Endodermal cell (in vitro differentiated cells): ENCODE data around the gene DYRK1A. TPM values are rescaled to one million over a fixed set of nuclear protein-coding genes. Genes with fewer than 3 reads are reported as not detected.

Experiments
- DNase-seq: peaks from one replicate; pipeline ENCODE4 v3.0.0-alpha.2; 2017
- H3K27ac ChIP-seq: 2 replicates; pipeline ENCODE4 v1.5.1; 2013; ENCODE audit warnings: mild to moderate bottlenecking, low read depth, low read length, moderate library complexity
- H3K27me3 ChIP-seq: 2 replicates; pipeline ENCODE4 v1.6.1; 2013; ENCODE audit warnings: mild to moderate bottlenecking, low read length, moderate library complexity; ENCODE audit not compliant: insufficient read depth, control insufficient read depth, poor library complexity, severe bottlenecking
- H3K36me3 ChIP-seq: 2 replicates; pipeline ENCODE4 v1.7.0; 2013; ENCODE audit warnings: mild to moderate bottlenecking, low read length, moderate library complexity; ENCODE audit not compliant: control insufficient read depth, insufficient read depth
- H3K4me1 ChIP-seq: one replicate; pipeline ENCODE4 v1.7.0; 2013; ENCODE audit warnings: low read length; ENCODE audit not compliant: control insufficient read depth, insufficient read depth
- H3K4me3 ChIP-seq: 2 replicates; pipeline ENCODE4 v1.5.1; 2013; ENCODE audit warnings: mild to moderate bottlenecking, low read length, moderate library complexity
- H3K9ac ChIP-seq: 2 replicates; pipeline ENCODE4 v1.6.1; 2013; ENCODE audit warnings: mild to moderate bottlenecking, low read length, moderate library complexity; ENCODE audit not compliant: poor library complexity, severe bottlenecking; ENCODE audit errors: extremely low read depth
- H3K9me3 ChIP-seq: 2 replicates; pipeline ENCODE4 v1.6.1; 2013; ENCODE audit warnings: mild to moderate bottlenecking, low read length, moderate library complexity; ENCODE audit not compliant: control insufficient read depth
- H3K27ac Mint-ChIP-seq: 2 replicates; pipeline ENCODE4 v1.8.0; 2020; ENCODE audit warnings: mixed read lengths
- H3K27me3 Mint-ChIP-seq: 2 replicates; pipeline ENCODE4 v1.8.0; 2021; ENCODE audit warnings: mild to moderate bottlenecking, mixed read lengths; ENCODE audit not compliant: insufficient read depth
- H3K36me3 Mint-ChIP-seq: 2 replicates; pipeline ENCODE4 v1.8.0; 2020; ENCODE audit warnings: low read depth, mixed read lengths
- H3K4me1 Mint-ChIP-seq: 2 replicates; pipeline ENCODE4 v1.8.0; 2020; ENCODE audit warnings: mixed read lengths
- H3K4me3 Mint-ChIP-seq: 2 replicates; pipeline ENCODE4 v1.8.0; 2020; ENCODE audit warnings: mild to moderate bottlenecking, moderate library complexity, mixed read lengths
- H3K9me3 Mint-ChIP-seq: 2 replicates; pipeline ENCODE4 v1.8.0; 2020; ENCODE audit warnings: mild to moderate bottlenecking, mixed read lengths
- CTCF ChIP-seq: fragments of 200-600 bp; sonication (generic); conservative IDR thresholded peaks from 2 replicates; pipeline ENCODE4 v1.5.0; 2021; ENCODE audit warnings: antibody characterized with exemption, mild to moderate bottlenecking
- WGBS, 2 experiments: methylation state at CpG; one replicate each; pipeline versions ENCODE4 v1.1.5 to v1.1.7; 2013; ENCODE audit warnings: missing lambda C conversion rate in 2 of 2, mixed read lengths in 1 of 2; ENCODE audit not compliant: insufficient coverage in 1 of 2, insufficient read length in 1 of 2; 5-methylcytosine and 5-hydroxymethylcytosine counted together
- total RNA-seq, 2 donors: library from RNA; stranded (reverse); fragmentation: NEBNext Ultra II Directional in 1 of 2; extraction: Animal tissue kit (Norgen Biotek cat#: 25700) in 1 of 2; gene quantifications; 2 replicates in 1 of 2; 3 replicates in 1 of 2; pipeline ENCODE4 v1.2.1, GENCODE V29; 2021

DYRK1A gene
- total RNA-seq, 2 donors from 2014 or later = 73.9 to 75.2 TPM

GRCh38 chr21:37429356-37429755, 62.8 kb downstream of the DYRK1A start:
- TF ChIP-seq CTCF = no peak
- peak overlapping the region; percentile 71 for H3K27ac Mint-ChIP-seq
- WGBS, 2 experiments = 94 to 97% methylated on average over 5 to 7 of the region's 7 CpGs

GRCh38 chr21:37430184-37430821, 63.7 kb downstream of the DYRK1A start:
- no peak for TF ChIP-seq CTCF
- no peak overlapping the region for H3K27ac ChIP-seq
- 94 to 100% methylated on average over 2 to 6 of the region's 6 CpGs for WGBS, 2 experiments
- no peaks in the 10 kb centered on the region for H3K4me1 ChIP-seq
- H3K4me3 Mint-ChIP-seq = no peak overlapping the region
- H3K27me3 Mint-ChIP-seq = no peaks in the 10 kb centered on the region
- no peak overlapping the region for H3K4me3 ChIP-seq
- H3K4me1 Mint-ChIP-seq = peaks cover 29% of the 10 kb centered on the region
- H3K9me3 ChIP-seq = peaks cover 9% of the 10 kb centered on the region
- peaks cover 49% of the 10 kb centered on the region for H3K36me3 Mint-ChIP-seq
- H3K36me3 ChIP-seq = peaks cover 47% of the 10 kb centered on the region
- H3K9me3 Mint-ChIP-seq = peaks cover 8% of the 10 kb centered on the region
- H3K27ac Mint-ChIP-seq = no peak overlapping the region
- no peaks in the 10 kb centered on the region for H3K27me3 ChIP-seq
- no peak for DNase-seq
- no peak overlapping the region for H3K9ac ChIP-seq

More at GRCh38 chr21:37429356-37429755, 62.8 kb downstream of the DYRK1A start:
- peaks cover 54% of the 10 kb centered on the region for H3K36me3 ChIP-seq
- peaks cover 29% of the 10 kb centered on the region for H3K4me1 Mint-ChIP-seq
- peaks cover 8% of the 10 kb centered on the region for H3K9me3 Mint-ChIP-seq
- H3K27me3 Mint-ChIP-seq = no peaks in the 10 kb centered on the region
- H3K9ac ChIP-seq = no peak overlapping the region
- no peak for DNase-seq
- H3K4me1 ChIP-seq = no peaks in the 10 kb centered on the region
- peaks cover 9% of the 10 kb centered on the region for H3K9me3 ChIP-seq
- no peak overlapping the region for H3K4me3 ChIP-seq
- peaks cover 49% of the 10 kb centered on the region for H3K36me3 Mint-ChIP-seq
- no peak overlapping the region for H3K27ac ChIP-seq
- H3K4me3 Mint-ChIP-seq = no peak overlapping the region
- no peaks in the 10 kb centered on the region for H3K27me3 ChIP-seq

- Histone ChIP-seq H3K4me3 (no peak overlapping the region), H3K27me3 (no peaks in the 10 kb centered on the region), H3K9me3 (peaks cover 2% of the 10 kb centered on the region), H3K9ac (no peak overlapping the region), H3K27ac (no peak overlapping the region), H3K4me1 (no peaks in the 10 kb centered on the region), H3K36me3 (peaks cover 37% of the 10 kb centered on the region)
- peak overlapping the region; percentile 85 for H3K27ac Mint-ChIP-seq
- no peak for DNase-seq
- H3K9me3 Mint-ChIP-seq = peaks cover 1% of the 10 kb centered on the region
- H3K4me3 Mint-ChIP-seq = no peak overlapping the region
- peaks cover 29% of the 10 kb centered on the region for H3K4me1 Mint-ChIP-seq
- peaks cover 41% of the 10 kb centered on the region for H3K36me3 Mint-ChIP-seq
- H3K27me3 Mint-ChIP-seq = no peaks in the 10 kb centered on the region
- no peak for TF ChIP-seq CTCF
- 93 to 95% methylated on average over 3 to 4 of the region's 4 CpGs for WGBS, 2 experiments
Observed at GRCh38 chr21:37431243-37431642, 64.7 kb downstream of the DYRK1A start.
